Hematopoietic multipotent progenitor cell treated with erythropoietin and hydrocortisone succinate and interleukin-3 and kit ligand, for 8 days (in vitro differentiated cells): Measurements from ENCODE around the gene C22orf23.
A peak's percentile ranks its signal among the peaks of the same experiment; 100 is the strongest.
"Not testable (repeated sequence)": the region's sequence is repeated elsewhere in the genome, so short reads cannot be mapped to it uniquely, and the experiment has no call there.

Experiments
- DNase-seq: peaks from one replicate; pipeline ENCODE4 v3.0.0-alpha.2; 2015

C22orf23 gene

DNA sequence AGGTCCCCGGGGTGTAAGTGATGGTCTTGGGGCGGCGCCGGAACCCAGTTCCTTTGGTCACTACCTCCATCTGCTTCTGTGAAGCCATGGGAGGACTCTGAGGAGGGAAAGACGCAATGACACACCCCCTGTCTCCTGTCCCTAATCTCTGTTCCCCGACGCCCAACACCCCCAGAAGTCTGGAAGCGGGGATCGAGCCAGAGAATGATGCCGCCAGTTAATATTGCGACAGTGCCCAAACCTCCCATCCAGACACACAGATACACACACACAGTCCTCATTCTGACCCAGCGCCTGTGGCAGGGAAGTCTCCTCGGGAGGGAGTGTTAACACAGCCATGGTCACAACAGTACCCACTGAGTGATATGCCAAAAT lies 352 bp downstream of the C22orf23 start:
- no peak for DNase-seq

DNA sequence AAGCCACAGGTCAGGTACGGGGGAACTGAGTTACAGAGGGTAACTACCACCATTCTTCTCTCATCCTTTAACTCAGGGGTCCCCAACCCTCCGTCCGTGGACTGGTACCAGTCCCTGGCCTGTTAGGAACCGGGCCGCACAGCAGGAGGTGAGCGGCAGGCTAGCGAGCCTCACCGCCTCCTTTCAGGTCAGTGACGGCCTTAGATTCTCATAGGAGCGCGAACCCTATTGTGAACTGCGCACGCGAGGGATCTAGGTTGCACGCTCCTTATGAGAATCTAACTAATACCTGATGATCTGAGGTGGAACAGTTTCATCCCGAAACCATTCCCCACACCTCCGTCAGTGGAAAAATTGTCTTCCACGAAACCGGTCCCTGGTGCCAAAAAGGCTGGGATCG lies 772 bp downstream of the C22orf23 start:
- DNase-seq: not testable (repeated sequence)

DNA sequence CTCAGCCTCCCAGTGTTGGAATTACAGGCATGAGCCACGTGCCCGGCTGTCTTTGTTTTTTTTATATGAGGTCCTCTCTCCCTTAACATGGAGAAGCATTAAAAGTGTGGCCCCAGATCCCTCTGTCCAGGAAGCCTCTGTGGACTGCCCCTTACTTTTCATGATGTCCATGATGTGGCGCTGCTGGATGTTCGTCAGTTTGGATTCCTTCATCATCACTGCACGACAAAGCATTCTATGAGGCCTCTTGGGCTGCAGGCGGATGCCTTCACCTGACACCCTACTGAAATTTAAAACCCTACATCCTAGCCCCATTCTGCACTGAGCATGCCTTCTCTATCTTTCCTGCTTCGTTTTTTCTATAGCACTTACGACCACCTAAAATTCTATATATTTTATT lies 2.1 kb downstream of the C22orf23 start:
- DNase-seq: peak; percentile 6

DNA sequence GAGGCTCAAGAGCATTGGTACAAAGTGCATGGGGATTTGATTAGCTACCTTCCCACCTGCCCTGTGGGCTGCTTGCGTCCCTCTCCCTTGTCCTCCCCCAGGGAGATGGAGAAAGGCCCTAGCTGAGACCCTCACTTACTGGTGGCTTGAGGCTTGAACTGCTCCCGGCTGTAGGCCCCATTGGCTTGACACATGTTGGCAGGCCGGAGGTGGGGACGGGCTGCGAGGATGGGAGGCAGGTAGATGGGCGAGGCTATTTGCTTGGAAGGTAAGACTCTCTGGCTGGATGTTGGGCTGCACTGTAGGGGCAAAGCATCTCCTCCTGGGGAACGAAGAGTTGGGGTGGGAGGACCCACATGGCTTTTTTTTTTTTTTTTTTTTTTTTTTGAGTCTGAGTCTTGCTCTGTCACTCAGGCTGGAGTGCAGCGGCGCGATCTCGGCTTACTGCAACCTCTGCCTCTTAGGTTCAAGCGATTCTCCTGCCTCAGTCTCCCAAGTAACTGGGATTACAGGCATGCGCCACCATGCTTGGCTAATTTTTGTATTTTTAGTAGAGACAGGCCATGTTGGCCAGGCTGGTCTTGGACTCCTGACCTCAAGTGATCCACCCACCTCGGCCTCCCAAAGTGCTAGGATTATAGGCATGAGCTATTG lies 6.1 kb downstream of the C22orf23 start:
- DNase-seq: not testable (repeated sequence)

DNA sequence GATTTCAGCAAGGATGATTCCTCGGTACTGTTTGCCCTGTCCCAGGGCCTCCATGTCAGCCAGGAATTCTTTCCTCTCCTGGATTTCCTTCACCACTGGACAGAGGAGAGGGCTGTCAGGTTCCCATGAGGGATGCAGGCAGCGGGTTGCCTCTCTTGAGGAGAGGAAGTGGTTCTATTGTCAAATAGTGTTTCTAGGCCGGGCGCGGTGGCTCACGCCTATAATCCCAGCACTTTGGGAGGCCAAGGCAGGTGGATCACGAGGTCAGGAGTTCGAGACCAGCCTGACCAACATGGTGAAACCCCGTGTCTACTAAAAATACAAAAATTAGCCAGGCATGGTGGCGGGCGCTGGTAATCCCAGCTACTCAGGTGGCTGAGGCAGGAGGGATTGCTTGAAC lies 9.0 kb downstream of the C22orf23 start:
- DNase-seq: not testable (repeated sequence)

DNA sequence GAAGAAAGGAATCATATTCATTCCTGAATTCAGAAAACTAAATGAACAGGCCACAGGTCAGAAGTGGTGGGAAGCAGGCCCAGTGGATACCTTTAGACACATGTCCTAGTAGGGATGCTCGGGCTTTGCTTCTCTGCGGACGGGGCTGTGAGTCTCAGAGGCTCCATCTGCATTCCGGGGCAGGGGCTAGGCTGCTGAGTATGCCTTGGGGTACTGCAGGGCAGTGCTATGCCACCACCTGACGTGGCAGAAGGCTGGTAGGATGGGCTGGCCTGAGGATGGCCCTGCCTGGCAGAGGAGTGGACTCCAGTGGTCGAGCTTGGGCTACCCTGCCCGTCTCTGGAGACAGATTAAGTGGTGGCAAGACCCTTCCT lies 9.6 kb downstream of the C22orf23 start:
- no peak for DNase-seq

DNA sequence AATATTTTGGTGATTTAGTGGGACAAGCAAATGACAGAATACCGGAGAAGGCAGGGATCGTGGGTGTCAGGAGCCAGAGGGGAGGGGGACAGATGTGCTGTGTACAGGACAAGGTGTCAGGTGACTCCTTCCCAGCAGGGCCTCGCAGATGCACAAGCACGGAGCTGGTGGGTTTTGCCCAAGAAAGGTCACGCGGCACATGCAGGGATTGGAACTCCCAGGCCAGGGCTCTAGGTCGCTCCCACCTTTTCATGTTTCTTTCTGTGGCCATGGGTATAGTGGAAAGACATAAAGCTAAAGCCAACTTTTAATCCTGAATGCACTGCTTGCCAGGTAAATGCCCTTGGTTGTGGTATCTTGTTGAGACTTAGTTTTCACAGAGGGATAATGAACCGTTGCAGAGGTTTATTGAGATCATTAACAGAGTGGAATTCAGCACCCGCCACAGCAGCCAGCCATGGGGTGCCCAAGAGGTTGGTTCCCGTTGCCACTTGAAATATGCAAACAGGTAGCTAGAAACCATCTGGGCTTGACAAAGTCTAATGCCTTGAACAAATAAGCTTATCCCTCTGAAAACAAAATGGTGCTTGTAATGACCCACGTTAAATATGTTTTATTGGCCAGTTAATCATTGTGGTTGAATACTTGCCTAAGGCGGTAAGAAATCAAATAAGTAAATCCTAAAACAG lies 10.1 kb downstream of the C22orf23 start:
- no peak for DNase-seq

DNA sequence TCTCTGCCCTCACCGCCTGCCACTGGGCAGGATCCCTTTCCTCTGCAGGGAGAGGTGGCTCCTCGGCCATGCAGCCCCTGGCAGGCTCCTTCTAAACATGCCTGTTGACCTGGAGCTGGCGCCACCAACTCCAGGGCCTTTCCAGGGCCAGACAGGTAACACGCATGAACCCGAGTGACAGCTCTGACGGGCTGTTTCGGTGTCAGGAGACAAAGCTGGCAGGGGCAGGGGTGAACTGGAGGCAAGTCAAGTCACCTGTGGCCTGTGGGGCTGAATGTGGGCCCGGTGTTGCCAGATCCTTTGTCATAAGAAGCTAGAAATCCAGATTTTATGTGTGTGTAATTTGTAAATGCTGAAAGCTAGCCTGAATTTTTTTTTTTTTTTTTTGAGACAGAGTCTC lies 11.3 kb downstream of the C22orf23 start:
- DNase-seq: no peak

DNA sequence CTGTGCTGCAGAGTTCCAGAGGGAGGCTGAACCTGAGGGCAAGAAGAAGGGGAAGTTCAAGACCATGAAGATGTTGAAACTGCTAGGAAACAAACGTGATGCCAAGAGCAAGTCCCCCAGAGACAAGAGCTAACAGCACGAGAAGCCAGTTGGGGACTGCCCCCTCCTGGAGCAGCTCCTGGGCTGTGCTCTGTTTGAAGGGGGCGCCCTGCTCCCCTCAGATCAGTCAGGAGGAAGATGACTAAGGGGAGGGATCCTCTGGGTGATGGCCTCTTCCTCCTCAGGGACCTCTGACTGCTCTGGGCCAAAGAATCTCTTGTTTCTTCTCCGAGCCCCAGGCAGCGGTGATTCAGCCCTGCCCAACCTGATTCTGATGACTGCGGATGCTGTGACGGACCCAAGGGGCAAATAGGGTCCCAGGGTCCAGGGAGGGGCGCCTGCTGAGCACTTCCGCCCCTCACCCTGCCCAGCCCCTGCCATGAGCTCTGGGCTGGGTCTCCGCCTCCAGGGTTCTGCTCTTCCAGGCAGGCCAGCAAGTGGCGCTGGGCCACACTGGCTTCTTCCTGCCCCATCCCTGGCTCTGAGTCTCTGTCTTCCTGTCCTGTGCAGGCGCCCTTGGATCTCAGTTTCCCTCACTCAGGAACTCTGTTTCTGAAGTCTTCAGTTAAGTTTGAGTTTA lies 12.6 kb downstream of the C22orf23 start:
- no peak for DNase-seq

DNA sequence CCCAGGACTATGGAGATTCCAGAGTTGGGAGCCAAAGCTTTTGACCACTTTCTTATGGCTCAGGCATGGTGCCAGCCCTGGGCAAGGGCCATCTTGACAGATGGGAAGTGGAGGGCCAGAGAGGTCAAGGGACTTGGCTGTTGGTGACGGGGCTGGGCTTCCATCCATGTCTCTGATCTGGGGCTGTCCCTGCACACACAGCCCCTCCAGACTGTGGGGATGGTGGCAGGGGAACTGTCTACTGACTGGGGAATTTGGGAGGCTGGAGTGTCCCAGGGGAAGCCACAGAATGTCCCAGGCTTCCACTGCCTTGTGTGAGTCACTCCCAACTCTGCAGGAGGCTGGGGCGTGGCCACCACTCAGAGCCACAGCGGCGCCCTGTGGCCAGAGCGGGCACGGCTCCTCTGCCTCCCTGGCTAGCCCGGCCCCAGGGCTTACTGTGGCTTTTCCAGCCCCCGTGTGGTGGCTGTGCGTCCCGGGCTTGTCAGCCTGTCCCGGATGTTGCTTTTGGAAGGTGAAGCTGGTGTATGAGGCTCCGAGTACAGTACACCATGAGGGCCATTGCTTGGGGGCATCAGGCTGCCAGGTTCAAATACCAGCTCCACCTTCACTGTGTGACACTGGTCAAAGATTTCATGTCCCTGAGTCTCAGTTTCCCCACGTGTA lies 19.6 kb downstream of the C22orf23 start:
- peak; percentile 92 for DNase-seq

DNA sequence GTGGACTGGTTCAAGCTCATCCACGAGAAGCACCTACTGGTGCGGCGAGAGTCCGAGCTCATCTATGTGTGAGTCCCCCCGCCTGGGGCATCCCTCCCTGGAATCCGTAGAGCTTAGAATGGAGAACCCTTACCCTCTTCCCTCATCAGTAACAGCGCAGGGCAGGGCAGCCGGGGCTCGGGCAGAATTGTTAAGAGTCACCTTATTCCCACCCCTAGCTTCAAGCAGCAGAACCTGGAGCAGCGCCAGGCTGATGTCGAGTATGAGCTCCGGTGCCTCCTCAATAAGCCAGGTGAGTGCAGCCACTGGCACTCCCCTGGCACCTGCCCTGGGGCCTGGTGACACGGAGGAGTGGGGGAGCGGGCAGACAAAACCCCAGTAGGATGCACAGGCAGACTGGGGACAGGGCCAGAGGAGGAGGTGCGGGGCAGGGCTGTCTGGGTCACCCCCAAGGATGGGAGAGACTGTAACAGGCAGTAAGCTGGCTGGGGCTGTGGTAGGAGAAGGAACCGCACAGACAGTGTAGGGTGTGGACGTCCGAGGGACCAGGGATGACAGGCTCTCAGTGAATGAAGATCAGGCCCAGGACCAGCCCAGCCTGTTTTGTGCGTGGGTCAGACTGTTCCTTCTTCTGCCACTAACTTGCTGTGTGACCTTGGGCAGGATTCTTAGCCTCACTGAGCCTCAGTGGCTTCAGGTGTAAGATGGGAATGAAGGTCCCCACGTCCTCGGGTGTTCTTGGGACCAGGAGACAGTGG lies 20.4 kb downstream of the C22orf23 start:
- no peak for DNase-seq

DNA sequence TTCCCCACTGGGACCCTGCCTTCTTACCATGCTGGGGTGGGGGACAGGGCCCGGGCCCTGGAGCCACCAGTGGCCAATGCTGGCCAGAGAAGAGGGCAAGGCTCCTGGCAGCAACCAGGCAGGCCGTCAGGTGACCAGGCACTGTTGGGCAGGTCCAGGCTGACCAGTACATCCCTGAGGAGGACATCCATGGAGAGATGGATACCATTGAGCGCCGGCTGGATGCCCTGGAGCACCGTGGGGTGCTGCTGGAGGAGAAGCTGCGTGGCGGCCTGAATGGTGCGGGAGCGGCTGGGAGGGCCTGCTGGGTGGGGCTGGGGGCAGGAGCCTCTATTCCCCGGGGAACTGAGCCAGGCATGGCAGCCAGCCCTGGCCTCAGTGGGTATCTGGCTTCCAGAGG lies 21.0 kb downstream of the C22orf23 start:
- DNase-seq: no peak

DNA sequence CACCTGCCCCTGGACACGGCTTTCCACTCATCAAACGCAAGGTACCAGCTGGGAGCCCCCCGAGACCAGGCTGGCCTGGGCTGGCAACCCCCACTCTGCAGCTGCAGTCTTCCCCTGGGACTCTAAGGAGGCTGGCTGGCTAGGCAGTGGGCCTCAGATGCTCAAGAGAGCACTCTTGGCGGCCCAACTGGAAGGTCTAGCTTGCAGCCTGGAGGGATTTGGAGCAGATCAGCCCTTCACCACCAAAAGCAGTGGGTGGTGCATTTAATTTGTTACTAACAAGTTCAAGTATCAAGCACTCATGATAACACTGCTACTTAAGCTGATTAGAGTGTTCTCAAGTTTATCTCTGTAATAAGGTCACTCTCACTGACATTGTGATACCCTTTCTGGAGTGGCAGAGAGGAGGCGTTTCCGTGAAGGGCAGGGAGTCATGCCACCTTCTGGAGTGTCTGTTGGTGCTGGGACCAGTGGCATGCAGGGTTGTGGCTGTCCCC lies 21.5 kb downstream of the C22orf23 start:
- DNase-seq: peak; percentile 36

DNA sequence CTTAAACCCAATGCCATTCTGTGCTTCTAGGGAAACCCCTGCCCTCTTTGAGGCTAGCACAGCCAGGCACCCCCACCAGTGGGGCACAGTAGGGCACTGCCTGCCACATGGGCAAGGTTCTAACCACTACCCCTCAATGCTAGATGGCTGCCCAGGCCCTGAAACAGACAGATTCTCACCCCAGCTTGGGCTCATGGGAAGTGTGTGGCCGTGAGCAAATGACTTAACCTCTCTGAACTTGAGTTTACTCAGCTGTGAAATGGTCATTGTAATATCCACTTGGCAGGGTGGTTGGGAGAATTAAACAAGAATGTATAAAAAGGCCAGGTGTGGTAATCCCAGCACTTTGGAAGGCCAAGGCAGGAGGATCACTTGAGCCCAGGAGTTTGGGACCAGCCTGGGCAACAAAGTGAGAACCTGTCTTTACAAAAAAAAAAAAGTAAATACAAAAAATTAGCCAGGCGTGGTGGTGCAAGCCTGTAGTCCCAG lies 22.4 kb downstream of the C22orf23 start:
- DNase-seq: no peak

DNA sequence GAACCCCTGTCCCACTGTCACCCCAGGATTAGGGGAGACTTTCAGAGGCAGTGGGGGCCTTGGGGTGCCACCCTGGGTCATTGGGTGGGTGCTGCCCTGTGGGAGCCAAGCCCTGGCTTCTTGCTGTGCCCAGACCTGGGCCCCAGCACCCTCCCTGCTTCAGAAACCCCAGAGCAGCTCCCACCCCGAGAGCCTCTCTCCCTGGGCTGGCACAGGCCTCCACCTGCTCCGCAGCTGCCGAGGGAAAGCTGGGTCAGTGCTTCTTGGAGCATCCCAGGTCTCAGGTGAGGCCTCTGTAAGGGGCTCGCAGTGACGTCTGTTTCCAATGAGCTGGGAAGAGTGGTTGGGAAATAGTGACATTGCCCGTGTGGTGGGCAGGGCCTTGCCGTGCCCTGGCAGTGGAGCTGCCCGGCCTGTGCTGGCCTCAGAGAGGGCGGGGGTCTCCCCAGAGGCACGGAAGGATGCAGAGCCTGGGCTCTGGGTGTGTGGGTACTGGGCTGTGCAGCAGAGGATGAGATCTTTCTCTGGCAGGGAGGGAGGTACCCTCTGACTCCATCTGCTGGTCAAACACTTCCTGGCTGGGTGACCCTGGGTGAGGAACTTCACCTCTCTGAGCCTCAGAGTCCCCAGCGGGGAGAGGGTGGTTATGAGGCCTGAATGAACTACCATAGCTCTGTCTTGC lies 23.0 kb downstream of the C22orf23 start:
- peak; percentile 65 for DNase-seq

DNA sequence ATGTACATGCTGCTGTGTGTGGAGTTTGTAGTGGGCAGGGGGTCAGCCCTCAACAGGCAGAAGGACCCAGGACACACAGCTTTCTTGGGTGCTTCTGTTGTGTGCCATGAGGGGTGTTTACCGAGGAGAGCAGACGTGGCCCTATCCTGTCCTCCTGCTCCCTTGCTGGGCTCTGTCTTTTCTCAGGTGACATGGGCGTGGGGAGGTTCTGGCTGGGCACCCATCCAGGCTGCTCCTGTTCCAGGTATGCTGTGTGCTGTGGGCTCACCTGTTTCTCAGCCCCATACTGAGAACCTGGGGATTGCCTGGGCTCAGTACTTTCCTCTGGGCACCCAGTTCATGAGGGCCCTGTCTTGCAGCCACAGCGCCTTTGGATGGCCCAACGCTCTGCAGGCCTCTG lies 24.0 kb downstream of the C22orf23 start:
- no peak for DNase-seq

DNA sequence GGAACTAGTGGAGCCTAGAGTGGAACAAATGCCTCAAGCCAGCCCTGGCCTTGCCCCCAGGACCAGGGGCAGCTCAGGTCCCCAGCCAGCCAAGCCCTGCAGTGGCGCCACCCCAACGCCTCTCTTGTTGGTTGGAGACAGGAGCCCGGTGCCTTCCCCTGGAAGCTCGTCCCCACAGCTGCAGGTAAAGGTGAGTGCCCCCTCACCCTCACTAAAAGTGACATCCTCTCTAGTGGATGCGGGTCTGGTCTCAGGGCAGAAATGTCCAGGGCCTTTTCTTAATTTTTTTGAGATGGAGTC lies 25.8 kb downstream of the C22orf23 start:
- no peak for DNase-seq

DNA sequence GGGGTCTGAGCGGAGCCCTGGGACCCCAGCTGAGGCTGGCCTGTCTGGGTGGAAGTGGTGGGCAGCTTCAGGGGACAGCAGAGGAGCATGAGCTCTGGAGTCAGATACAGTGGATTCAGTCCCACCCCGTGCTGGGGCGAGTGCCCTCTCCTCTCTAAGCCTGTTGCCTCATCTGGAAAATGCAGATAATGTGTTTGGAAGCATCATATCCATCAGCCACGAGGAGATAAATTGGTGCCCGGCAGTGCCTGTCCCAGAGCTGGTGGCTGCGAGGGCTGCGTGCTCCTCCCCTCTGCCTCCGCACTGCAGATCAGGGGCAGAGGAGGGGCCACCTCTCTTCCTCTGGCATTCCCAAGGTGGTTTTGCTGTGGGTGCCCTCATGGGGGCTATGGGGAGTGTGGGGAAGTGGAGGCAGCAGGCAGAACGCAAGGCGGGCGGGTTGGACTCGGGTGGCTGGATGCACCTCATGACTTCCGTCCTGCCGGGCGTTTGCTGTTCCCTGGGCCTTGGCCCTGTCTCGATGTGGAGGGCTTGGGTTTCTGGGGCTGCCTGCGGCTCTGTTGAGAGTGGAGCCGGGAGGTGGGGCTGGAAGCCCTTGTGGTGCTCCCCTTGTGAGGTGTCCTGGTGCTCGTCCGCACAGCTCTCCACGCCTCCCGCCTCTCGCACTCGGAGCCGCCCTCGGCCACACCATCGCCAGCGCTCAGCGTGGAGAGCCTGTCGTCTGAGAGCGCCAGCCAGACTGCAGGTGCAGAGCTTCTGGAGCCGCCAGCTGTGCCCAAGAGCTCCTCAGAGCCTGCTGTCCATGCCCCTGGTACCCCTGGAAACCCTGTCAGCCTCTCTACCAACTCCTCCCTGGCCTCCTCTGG lies 26.4 kb downstream of the C22orf23 start:
- peak; percentile 90 for DNase-seq

DNA sequence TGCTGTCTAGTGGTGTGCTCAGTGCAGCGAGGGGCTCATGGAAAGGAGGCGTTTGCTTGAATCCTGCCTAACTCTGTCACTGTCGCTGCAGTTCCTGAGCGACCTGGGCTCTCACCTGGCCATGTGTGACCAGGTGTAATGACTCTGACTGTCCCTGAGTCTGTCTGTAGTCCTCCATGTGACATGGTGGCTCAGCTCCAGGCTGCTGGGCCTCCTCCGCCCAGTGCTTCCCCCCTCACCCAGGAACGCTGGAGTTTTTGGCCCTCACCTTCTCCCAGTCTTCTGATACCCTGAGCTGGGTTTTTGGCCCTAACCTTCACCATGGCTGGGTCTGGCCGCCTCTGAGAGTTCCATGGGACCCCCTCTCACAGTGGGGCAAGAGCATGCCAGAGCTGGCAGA lies 27.0 kb downstream of the C22orf23 start:
- no peak for DNase-seq

DNA sequence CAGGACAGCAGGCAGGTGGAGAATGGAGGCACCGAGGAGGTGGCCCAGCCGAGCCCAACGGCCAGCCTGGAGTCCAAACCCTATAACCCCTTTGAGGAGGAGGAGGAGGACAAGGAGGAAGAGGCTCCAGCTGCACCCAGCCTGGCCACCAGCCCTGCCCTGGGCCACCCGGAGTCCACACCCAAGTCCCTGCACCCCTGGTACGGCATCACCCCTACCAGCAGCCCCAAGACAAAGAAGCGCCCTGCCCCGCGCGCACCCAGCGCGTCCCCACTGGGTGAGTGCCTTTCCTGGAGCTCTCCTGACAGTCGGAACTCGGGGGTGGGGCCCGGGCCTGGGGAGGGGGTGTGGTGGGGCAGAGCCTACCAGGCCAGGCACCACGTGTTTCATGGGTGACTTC lies 27.6 kb downstream of the C22orf23 start:
- DNase-seq: no peak

DNA sequence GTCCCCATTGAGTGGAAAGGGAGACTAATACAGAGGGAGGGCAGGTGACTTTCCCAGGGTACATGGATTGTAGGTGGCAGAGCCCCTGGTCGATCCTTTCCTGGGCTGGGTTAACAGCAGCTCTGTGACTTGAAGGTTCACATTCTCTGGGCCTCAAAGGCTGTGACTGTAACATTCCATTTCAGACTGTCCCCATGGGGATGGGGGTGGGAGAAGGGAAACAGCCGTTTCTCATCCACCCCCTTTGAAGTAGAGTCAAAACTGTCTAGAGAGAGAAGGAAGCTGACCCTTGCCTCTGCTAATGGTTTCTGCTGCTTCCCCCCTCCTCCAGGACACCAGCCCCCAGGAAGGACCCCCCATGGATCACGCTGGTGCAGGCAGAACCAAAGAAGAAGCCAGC lies 28.1 kb downstream of the C22orf23 start:
- no peak for DNase-seq
